OCI-LY3 (cell line): Measurements from ENCODE around the gene GALNT14.

ENCODE experiments used
- EZH2phosphoT487 ChIP-seq: fragments of 200-600 bp; shearing (Covaris generic); IDR thresholded peaks from 2 replicates; pipeline ENCODE4 v1.6.1; 2018; ENCODE audit warnings: antibody characterized with exemption, mixed run types, low read depth
- TF ChIP-seq, protein P1 (sequence below): fragments of 200-600, 300-600 bp; sonication (generic); IDR thresholded peaks from 2 replicates; pipeline ENCODE4 v1.5.1; 2014; ENCODE audit warnings: antibody characterized with exemption, low read length, low read depth

DNA sequence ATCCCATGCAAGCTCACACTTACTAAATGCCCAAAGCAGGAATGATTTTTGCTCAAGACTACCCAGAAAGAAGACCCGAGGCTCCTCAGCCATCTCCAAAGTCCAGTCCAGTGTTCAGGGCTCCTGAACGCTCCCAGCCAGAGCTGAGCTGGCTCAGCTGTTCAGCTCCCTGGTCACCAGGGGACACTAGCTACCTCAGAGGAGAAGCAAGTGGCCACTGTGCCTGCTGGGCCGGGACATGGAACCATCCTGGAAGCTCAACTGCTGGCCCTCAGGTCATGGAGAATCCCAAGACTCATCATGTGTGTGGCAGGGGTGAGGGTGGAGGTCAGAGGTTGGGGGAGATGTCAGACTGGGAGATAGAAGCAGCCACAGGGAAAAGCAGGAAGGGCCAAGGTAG is 89.0 kb downstream of the GALNT14 start:
- TF ChIP-seq, protein P1, sequence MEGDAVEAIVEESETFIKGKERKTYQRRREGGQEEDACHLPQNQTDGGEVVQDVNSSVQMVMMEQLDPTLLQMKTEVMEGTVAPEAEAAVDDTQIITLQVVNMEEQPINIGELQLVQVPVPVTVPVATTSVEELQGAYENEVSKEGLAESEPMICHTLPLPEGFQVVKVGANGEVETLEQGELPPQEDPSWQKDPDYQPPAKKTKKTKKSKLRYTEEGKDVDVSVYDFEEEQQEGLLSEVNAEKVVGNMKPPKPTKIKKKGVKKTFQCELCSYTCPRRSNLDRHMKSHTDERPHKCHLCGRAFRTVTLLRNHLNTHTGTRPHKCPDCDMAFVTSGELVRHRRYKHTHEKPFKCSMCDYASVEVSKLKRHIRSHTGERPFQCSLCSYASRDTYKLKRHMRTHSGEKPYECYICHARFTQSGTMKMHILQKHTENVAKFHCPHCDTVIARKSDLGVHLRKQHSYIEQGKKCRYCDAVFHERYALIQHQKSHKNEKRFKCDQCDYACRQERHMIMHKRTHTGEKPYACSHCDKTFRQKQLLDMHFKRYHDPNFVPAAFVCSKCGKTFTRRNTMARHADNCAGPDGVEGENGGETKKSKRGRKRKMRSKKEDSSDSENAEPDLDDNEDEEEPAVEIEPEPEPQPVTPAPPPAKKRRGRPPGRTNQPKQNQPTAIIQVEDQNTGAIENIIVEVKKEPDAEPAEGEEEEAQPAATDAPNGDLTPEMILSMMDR = no peak
- TF ChIP-seq EZH2phosphoT487 = no peak
